OCI-LY3 (cell line): Measurements from ENCODE around the gene IGF2.

Experiments used
- H2AFZ ChIP-seq: fragments of 200-600, 300-600 bp; shearing (Covaris generic); 2 replicates; pipeline ENCODE4 v1.6.0; 2014; ENCODE audit warnings: antibody characterized with exemption, low read depth, low read length
- H3K27ac ChIP-seq: fragments of 200-600, 300-600 bp; sonication (generic); 2 replicates; pipeline ENCODE4 v1.5.1; 2014; ENCODE audit warnings: mild to moderate bottlenecking, low read length, moderate library complexity, mixed read lengths
- H3K27me3 ChIP-seq: fragments of 200-600, 300-600 bp; sonication (generic); 2 replicates; pipeline ENCODE4 v1.6.1; 2014; ENCODE audit warnings: low read depth, low read length, mixed read lengths
- H3K36me3 ChIP-seq: fragments of 200-600, 300-600 bp; sonication (generic); replicated peaks from 2 replicates; pipeline ENCODE3; 2014; ENCODE audit warnings: low read depth, low read length, mixed read lengths
- H3K4me1 ChIP-seq: fragments of 300-600, 200-600 bp; sonication (generic); 2 replicates; pipeline ENCODE4 v1.6.1; 2014; ENCODE audit warnings: low read length, mixed read lengths
- H3K4me2 ChIP-seq: fragments of 200-600, 300-600 bp; sonication (generic); 2 replicates; pipeline ENCODE4 v1.6.1; 2014; ENCODE audit warnings: low read length, mixed read lengths
- H3K4me3 ChIP-seq: fragments of 300-600, 200-600 bp; sonication (generic); 2 replicates; pipeline ENCODE4 v1.5.1; 2014; ENCODE audit warnings: antibody characterized with exemption, mild to moderate bottlenecking, low read length, moderate library complexity
- H3K79me2 ChIP-seq: fragments of 300-600, 200-600 bp; shearing (Covaris generic); 2 replicates; pipeline ENCODE4 v1.6.1; 2014; ENCODE audit warnings: mild to moderate bottlenecking, low read length, mixed read lengths
- H3K9ac ChIP-seq: fragments of 300-600, 200-600 bp; shearing (Covaris generic); 2 replicates; pipeline ENCODE4 v1.6.0; 2014; ENCODE audit warnings: mild to moderate bottlenecking, low read length, moderate library complexity
- H3K9me3 ChIP-seq: fragments of 200-600, 300-600 bp; shearing (Covaris generic); 2 replicates; pipeline ENCODE4 v1.6.1; 2014; ENCODE audit warnings: low read length, mixed read lengths; ENCODE audit not compliant: insufficient read depth
- H4K20me1 ChIP-seq: fragments of 200-600, 300-600 bp; sonication (generic); 2 replicates; pipeline ENCODE4 v1.6.1; 2016; ENCODE audit warnings: low read length, mixed read lengths; ENCODE audit not compliant: insufficient read depth
- EZH2phosphoT487 ChIP-seq: fragments of 200-600 bp; shearing (Covaris generic); IDR thresholded peaks from 2 replicates; pipeline ENCODE4 v1.6.1; 2018; ENCODE audit warnings: antibody characterized with exemption, mixed run types, low read depth
- TF ChIP-seq, protein P1 (sequence below): fragments of 200-600, 300-600 bp; sonication (generic); IDR thresholded peaks from 2 replicates; pipeline ENCODE4 v1.5.1; 2014; ENCODE audit warnings: antibody characterized with exemption, low read length, low read depth

IGF2 gene

DNA sequence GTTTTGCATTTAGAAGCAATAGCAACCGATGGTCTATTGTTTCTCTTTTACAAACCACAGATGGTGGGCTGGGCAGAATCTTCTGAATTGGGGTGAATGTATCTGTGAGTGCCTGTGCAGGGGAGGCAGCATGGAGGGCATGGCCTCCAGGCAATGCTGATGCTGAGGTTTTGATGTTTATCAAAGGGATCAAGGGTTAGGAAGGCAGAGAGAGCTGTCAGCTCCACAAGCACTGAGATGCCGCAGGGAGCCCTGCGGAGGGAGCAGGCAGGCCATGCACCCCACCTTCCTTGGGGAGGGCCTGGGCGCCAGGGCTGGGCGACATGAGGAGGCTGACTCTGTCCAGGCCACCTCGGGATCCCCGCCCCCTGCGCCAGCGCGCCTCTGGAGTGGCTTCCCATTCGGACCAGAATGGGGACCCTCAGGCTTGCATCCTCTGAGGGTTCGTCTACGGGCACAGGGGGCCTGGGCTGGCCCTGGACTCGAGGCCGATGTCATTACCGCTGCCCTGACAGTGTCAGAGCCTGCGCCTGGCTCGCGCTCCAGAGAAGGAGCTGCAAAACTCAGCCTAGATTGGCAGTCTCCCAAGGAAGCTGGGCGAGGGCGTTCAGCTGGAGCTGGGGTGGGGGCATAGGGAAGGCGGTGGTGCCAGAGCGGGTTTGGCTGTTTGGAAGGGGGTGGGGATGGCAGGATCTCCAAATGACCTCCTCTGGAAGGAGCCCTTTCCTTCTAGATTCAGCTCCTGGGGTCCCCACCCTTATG is 46.3 kb upstream of the IGF2 start:
- H3K27me3 ChIP-seq: no peaks in the 10 kb centered on the region
- no peak for TF ChIP-seq EZH2phosphoT487
- TF ChIP-seq, protein P1, sequence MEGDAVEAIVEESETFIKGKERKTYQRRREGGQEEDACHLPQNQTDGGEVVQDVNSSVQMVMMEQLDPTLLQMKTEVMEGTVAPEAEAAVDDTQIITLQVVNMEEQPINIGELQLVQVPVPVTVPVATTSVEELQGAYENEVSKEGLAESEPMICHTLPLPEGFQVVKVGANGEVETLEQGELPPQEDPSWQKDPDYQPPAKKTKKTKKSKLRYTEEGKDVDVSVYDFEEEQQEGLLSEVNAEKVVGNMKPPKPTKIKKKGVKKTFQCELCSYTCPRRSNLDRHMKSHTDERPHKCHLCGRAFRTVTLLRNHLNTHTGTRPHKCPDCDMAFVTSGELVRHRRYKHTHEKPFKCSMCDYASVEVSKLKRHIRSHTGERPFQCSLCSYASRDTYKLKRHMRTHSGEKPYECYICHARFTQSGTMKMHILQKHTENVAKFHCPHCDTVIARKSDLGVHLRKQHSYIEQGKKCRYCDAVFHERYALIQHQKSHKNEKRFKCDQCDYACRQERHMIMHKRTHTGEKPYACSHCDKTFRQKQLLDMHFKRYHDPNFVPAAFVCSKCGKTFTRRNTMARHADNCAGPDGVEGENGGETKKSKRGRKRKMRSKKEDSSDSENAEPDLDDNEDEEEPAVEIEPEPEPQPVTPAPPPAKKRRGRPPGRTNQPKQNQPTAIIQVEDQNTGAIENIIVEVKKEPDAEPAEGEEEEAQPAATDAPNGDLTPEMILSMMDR: no peak
- no peaks in the 10 kb centered on the region for H3K4me1 ChIP-seq

GRCh38 chr11:2182692-2183474 is 43.7 kb upstream of the IGF2 start:
- no peak overlapping the region for H3K4me3 ChIP-seq
- no peak overlapping the region for H3K4me2 ChIP-seq
- H3K36me3 ChIP-seq: no peaks in the 10 kb centered on the region
- H3K9me3 ChIP-seq: no peaks in the 10 kb centered on the region
- TF ChIP-seq EZH2phosphoT487: no peak
- TF ChIP-seq, protein P1: no peak
- no peaks in the 10 kb centered on the region for H4K20me1 ChIP-seq
- H3K27ac ChIP-seq: no peak overlapping the region
- H3K79me2 ChIP-seq: no peaks in the 10 kb centered on the region
- no peaks in the 10 kb centered on the region for H3K27me3 ChIP-seq
- no peak overlapping the region for H2AFZ ChIP-seq
- H3K4me1 ChIP-seq: no peaks in the 10 kb centered on the region
- H3K9ac ChIP-seq: no peak overlapping the region

More for the DNA sequence above, 46.3 kb upstream of the IGF2 start:
- Histone ChIP-seq H3K79me2 (no peaks in the 10 kb centered on the region), H3K9me3 (no peaks in the 10 kb centered on the region), H2AFZ (no peak overlapping the region), H4K20me1 (no peaks in the 10 kb centered on the region), H3K4me3 (no peak overlapping the region), H3K27ac (no peak overlapping the region), H3K9ac (no peak overlapping the region), H3K4me2 (no peak overlapping the region), H3K36me3 (no peaks in the 10 kb centered on the region)

DNA sequence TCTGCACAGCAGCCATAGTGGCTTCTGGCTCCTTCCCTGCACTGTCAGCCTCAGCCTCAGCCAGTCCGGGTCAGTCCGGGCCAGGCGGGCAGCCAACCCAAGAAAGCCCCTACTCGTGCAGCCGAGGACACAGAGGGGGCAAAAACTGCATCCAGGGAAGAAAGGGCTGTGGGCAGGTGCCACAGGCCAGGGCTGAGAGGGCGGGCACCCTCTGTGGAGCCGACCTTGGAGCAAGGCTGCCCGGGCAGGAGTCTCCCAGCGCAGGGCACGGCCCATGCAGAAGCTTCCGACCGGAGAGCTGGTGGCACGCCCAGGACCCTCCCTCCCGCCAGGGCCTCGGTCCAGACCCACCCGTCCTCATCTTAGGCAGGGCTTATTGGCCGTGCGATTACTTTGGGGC is 42.9 kb upstream of the IGF2 start:
- no peak overlapping the region for H2AFZ ChIP-seq
- no peak overlapping the region for H3K4me3 ChIP-seq
- no peaks in the 10 kb centered on the region for H3K9me3 ChIP-seq
- H3K4me2 ChIP-seq: no peak overlapping the region
- no peaks in the 10 kb centered on the region for H3K36me3 ChIP-seq
- H3K27me3 ChIP-seq: no peaks in the 10 kb centered on the region
- no peak overlapping the region for H3K27ac ChIP-seq
- no peak overlapping the region for H3K9ac ChIP-seq
- no peaks in the 10 kb centered on the region for H4K20me1 ChIP-seq
- TF ChIP-seq, protein P1: no peak
- TF ChIP-seq EZH2phosphoT487: no peak
- H3K79me2 ChIP-seq: no peaks in the 10 kb centered on the region
- no peaks in the 10 kb centered on the region for H3K4me1 ChIP-seq

DNA sequence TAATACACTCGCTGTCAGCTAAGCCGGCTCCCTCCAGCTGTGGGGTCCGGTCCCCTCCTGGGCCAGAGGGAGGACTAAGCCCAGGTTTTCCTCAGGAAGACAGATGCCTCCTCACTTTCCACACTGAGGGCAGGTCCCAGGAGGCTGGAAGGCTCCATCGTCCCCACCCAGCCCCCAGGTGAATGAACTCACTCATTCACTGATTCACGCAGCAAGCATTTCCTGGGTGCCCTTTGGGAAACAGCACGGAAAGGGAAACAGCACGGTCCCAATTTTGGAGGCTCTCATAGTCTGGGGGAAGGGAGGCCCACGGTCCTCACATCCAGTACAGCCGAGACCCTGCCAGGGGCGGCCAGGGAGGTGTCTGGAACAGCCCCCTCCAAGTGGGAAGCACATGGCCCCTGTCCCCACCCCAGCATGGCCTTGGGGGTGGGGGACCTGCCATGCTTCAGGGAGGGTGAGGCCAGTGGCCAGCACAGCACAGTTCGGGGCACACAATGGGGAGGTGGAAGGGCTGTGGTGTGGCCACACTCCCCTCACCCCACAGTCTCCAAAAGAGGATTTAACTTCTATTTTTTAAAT is 41.7 kb upstream of the IGF2 start:
- Histone ChIP-seq H3K4me1 (no peaks in the 10 kb centered on the region), H4K20me1 (no peaks in the 10 kb centered on the region), H3K9ac (no peak overlapping the region), H3K79me2 (no peaks in the 10 kb centered on the region), H2AFZ (no peak overlapping the region), H3K27ac (no peak overlapping the region), H3K9me3 (no peaks in the 10 kb centered on the region), H3K4me3 (no peak overlapping the region), H3K4me2 (no peak overlapping the region), H3K27me3 (no peaks in the 10 kb centered on the region), H3K36me3 (no peaks in the 10 kb centered on the region)
- TF ChIP-seq, protein P1: no peak
- TF ChIP-seq EZH2phosphoT487: no peak
